ENCODE data around the gene STX10.

Gene STX10

GRCh38 chr19:13135068-13136062, 14.8 kb downstream of the STX10 start:
- in situ Hi-C loops (cut with HindIII; ENCODE audit: low pct_ligation_motif_present, low sequenced_read_pairs) = no loop called here
- peaks cover 55% of the 10 kb centered on the region for H3K36me3 ChIP-seq (replicated peaks)
- no peak for TF ChIP-seq CTCF (IDR thresholded peaks at IDR 0.05; ENCODE audit: low read depth, low read length, missing control alignments)
- DNase-seq = no peak
- no peak overlapping the region for H3K4me3 ChIP-seq (ENCODE audit: low read depth, low read length)
- no peak overlapping the region for H3K27ac ChIP-seq
- H3K27me3 ChIP-seq (replicated peaks) = no peaks in the 10 kb centered on the region

DNA sequence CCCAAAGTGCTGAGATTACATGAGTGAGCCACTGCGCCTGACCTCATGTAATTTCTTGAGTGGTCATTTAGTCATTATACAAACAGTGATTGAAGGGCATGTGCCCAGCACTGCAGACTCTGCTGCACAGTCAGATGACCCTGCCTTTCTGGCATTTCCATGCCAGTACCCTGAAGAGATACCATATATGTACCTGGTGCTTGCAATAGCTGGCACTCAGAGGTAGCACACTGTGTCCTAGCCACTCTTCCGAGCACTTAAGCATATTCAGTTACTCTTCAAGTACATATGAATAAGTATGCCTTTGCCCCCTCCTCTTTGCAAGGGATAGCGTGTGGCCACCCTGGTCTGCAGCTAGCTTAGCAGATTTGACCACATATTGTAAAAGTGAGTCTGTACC, 15.5 kb downstream of the STX10 start:
- no peak for DNase-seq
- Histone ChIP-seq H3K36me3 (replicated peaks) (peaks cover 55% of the 10 kb centered on the region), H3K27me3 (replicated peaks) (no peaks in the 10 kb centered on the region), H3K4me3 (ENCODE audit: low read depth, low read length) (no peak overlapping the region), H3K27ac (peak overlapping the region; percentile 31)
- no peak for TF ChIP-seq CTCF (IDR thresholded peaks at IDR 0.05; ENCODE audit: low read depth, low read length, missing control alignments)
- in situ Hi-C loops (cut with HindIII; ENCODE audit: low pct_ligation_motif_present, low sequenced_read_pairs) = no loop called here

DNA sequence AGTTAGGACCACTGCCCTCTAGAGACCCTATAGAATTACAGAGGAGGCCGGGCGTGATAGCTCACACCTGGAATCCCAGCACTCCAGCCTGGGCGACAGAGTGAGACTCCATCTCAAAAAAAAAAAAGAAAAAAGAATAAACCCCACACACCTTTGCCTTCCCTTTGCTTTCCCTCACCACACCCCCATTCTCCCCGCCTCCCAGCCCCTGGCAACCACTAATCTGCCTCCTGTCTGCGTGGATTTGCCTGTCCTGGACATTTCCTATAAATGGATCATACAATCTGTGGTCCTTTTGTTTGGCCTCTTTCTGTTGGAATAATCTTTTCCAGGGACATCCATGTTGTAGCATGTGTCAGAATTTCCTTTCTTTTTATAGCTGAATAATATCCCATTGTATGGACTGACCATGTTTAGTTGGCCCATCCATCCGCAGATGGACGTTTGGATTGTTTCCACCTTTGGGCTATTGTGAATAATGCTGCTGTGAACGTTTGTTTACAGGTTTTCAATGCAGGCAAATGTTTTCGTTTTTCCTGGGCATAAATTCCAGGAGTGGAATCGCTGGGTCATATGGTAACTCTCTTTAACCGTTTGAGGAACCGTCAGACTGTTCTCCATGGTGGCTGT, 16.8 kb downstream of the STX10 start:
- no peak for TF ChIP-seq CTCF (IDR thresholded peaks at IDR 0.05; ENCODE audit: low read depth, low read length, missing control alignments)
- Histone ChIP-seq H3K27me3 (replicated peaks) (no peaks in the 10 kb centered on the region), H3K4me3 (ENCODE audit: low read depth, low read length) (no peak overlapping the region), H3K27ac (no peak overlapping the region), H3K36me3 (replicated peaks) (peaks cover 52% of the 10 kb centered on the region)
- DNase-seq = no peak
- in situ Hi-C loops (cut with HindIII; ENCODE audit: low pct_ligation_motif_present, low sequenced_read_pairs) = no loop called here

DNA sequence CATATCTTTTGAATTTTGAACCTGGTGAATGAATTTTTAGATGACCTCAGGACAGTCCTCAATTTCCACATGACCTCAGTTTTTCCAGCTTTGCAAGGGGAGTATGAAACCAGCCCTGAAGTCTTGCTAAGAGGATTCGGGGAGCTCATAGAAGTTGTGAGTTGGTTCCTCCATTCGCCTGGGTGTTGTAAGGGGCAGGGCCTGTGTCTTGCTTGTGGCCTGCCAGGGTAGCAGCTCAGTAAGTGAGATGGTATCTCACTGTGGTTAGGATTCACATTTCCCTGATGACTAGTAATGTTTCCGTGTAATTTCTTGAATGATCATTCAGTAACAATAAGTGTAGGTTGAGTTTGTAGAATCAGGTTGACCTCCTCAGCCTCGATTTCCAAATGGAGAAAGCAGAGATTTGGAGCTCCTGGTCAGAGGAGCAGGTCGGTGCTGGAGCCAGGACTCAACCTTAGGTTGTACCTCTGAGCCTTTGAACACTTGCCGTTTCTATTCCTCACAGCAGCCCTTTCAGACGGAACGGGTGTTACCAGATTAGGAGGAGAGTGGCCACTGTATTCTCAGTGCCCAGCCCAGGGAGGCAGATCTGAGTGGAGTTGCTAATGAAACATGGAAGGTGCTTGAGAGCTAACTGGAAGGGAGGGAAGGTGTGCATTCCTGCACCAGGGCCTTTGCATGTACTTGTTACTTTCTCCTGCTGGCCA, 17.5 kb downstream of the STX10 start:
- DNase-seq = peak; percentile 66
- in situ Hi-C loops (cut with HindIII; ENCODE audit: low pct_ligation_motif_present, low sequenced_read_pairs) = no loop called here
- Histone ChIP-seq H3K36me3 (replicated peaks) (peaks cover 45% of the 10 kb centered on the region), H3K4me3 (ENCODE audit: low read depth, low read length) (no peak overlapping the region), H3K27me3 (replicated peaks) (no peaks in the 10 kb centered on the region), H3K27ac (peak overlapping the region; percentile 65)
- no peak for TF ChIP-seq CTCF (IDR thresholded peaks at IDR 0.05; ENCODE audit: low read depth, low read length, missing control alignments)

GRCh38 chr19:13130886-13131490, 19.2 kb downstream of the STX10 start:
- DNase-seq = no peak
- TF ChIP-seq CTCF (IDR thresholded peaks at IDR 0.05; ENCODE audit: low read depth, low read length, missing control alignments) = no peak
- H3K27me3 ChIP-seq (replicated peaks) = no peaks in the 10 kb centered on the region
- in situ Hi-C loops (cut with HindIII; ENCODE audit: low pct_ligation_motif_present, low sequenced_read_pairs) = no loop called here
- H3K36me3 ChIP-seq (replicated peaks) = peaks cover 36% of the 10 kb centered on the region
- no peak overlapping the region for H3K4me3 ChIP-seq (ENCODE audit: low read depth, low read length)
- H3K27ac ChIP-seq = no peak overlapping the region
